Measurements from ENCODE around the gene MSI2.

MSI2 gene

GRCh38 chr17:57259306-57259705, 3.0 kb downstream of the MSI2 start (continued):
- TF ChIP-seq CSRNP3 (CRISPR knock-in tag; IDR thresholded peaks at IDR 0.05) (no peak), CREB5 (CRISPR knock-in tag; IDR thresholded peaks at IDR 0.05; ENCODE audit: low read depth) (no peak)

- ATAC-seq = no peak
- TF ChIP-seq CSRNP3 (CRISPR knock-in tag; IDR thresholded peaks at IDR 0.05) = no peak
- TF ChIP-seq ZNF565 (CRISPR knock-in tag; conservative IDR thresholded peaks at IDR 0.05; ENCODE audit: low read depth) = no peak
- no peak for TF ChIP-seq ZC3H10 (CRISPR knock-in tag; IDR thresholded peaks at IDR 0.05)
- TF ChIP-seq SNAI2 (CRISPR knock-in tag; IDR thresholded peaks at IDR 0.05) = no peak
- no peak for TF ChIP-seq PPARA (CRISPR knock-in tag; IDR thresholded peaks at IDR 0.05; ENCODE audit: borderline replicate concordance)
- no peak for TF ChIP-seq ZFP30 (CRISPR knock-in tag; IDR thresholded peaks at IDR 0.05)
- TF ChIP-seq TOX (CRISPR knock-in tag; IDR thresholded peaks at IDR 0.05; ENCODE audit: borderline replicate concordance) = no peak
- no peak for TF ChIP-seq CREB5 (CRISPR knock-in tag; IDR thresholded peaks at IDR 0.05; ENCODE audit: low read depth)
Measured at GRCh38 chr17:57259817-57260216, 3.5 kb downstream of the MSI2 start.

- TF ChIP-seq ZNF565 (CRISPR knock-in tag; conservative IDR thresholded peaks at IDR 0.05; ENCODE audit: low read depth) = no peak
- no peak for TF ChIP-seq CSRNP3 (CRISPR knock-in tag; IDR thresholded peaks at IDR 0.05)
- TF ChIP-seq SNAI2 (CRISPR knock-in tag; IDR thresholded peaks at IDR 0.05) = no peak
- no peak for TF ChIP-seq CREB5 (CRISPR knock-in tag; IDR thresholded peaks at IDR 0.05; ENCODE audit: low read depth)
- TF ChIP-seq PPARA (CRISPR knock-in tag; IDR thresholded peaks at IDR 0.05; ENCODE audit: borderline replicate concordance) = no peak
- no peak for TF ChIP-seq BACH2 (CRISPR knock-in tag; IDR thresholded peaks at IDR 0.05; ENCODE audit: borderline replicate concordance)
- TF ChIP-seq ZC3H10 (CRISPR knock-in tag; IDR thresholded peaks at IDR 0.05) = no peak
- TF ChIP-seq ZFP30 (CRISPR knock-in tag; IDR thresholded peaks at IDR 0.05) = no peak
- ATAC-seq = no peak
Measured at GRCh38 chr17:57260325-57261083, 4.2 kb downstream of the MSI2 start.

- no peak for TF ChIP-seq ZFP3 (CRISPR knock-in tag; IDR thresholded peaks at IDR 0.05)
- no peak for TF ChIP-seq ESRRG (CRISPR knock-in tag; IDR thresholded peaks at IDR 0.05)
- TF ChIP-seq ZC3H10 (CRISPR knock-in tag; IDR thresholded peaks at IDR 0.05) = no peak
- TF ChIP-seq ZNF8 (CRISPR knock-in tag; IDR thresholded peaks at IDR 0.05) = no peak
- no peak for TF ChIP-seq CREB5 (CRISPR knock-in tag; IDR thresholded peaks at IDR 0.05; ENCODE audit: low read depth)
- ATAC-seq = no peak
Measured at GRCh38 chr17:57261084-57261461, 4.8 kb downstream of the MSI2 start.

GRCh38 chr17:57262557-57262956, 6.2 kb downstream of the MSI2 start:
- TF ChIP-seq PPARA (CRISPR knock-in tag; IDR thresholded peaks at IDR 0.05; ENCODE audit: borderline replicate concordance) (no peak), CSDC2 (CRISPR knock-in tag; IDR thresholded peaks at IDR 0.05) (no peak), ESRRG (CRISPR knock-in tag; IDR thresholded peaks at IDR 0.05) (no peak), ZNF565 (CRISPR knock-in tag; conservative IDR thresholded peaks at IDR 0.05; ENCODE audit: low read depth) (no peak), ZNF8 (CRISPR knock-in tag; IDR thresholded peaks at IDR 0.05) (no peak), TOX (CRISPR knock-in tag; IDR thresholded peaks at IDR 0.05; ENCODE audit: borderline replicate concordance) (no peak), RARB (CRISPR knock-in tag; IDR thresholded peaks at IDR 0.05) (no peak), PATZ1 (CRISPR knock-in tag; IDR thresholded peaks at IDR 0.05; ENCODE audit: borderline replicate concordance) (no peak), OSR1 (CRISPR knock-in tag; IDR thresholded peaks at IDR 0.05) (no peak)
- ATAC-seq = no peak
